ENCODE data around the gene CALR.

GRCh38 chr19:12949363-12950283 is 11.2 kb downstream of the CALR start:
- no peak for TF ChIP-seq EZH2phosphoT487 (IDR thresholded peaks at IDR 0.05; ENCODE audit: insufficient read depth, low read depth)
- no peak for TF ChIP-seq EZH2 (IDR thresholded peaks at IDR 0.05; ENCODE audit: insufficient read depth, poor library complexity, severe bottlenecking)
